GM19193 (cell line): ENCODE data around the gene SORCS2.

Experiments used
- POLR2A ChIP-seq: IDR thresholded peaks from 4 replicates; pipeline ENCODE4 v1.6.1; 2011; ENCODE audit not compliant: insufficient read depth, insufficient read length; ENCODE audit errors: extremely low read depth

Gene SORCS2

GRCh38 chr4:7170012-7170411 is 22.3 kb upstream of the SORCS2 start:
- TF ChIP-seq POLR2A = no peak

GRCh38 chr4:7171191-7171900 is 21.0 kb upstream of the SORCS2 start:
- no peak for TF ChIP-seq POLR2A

DNA sequence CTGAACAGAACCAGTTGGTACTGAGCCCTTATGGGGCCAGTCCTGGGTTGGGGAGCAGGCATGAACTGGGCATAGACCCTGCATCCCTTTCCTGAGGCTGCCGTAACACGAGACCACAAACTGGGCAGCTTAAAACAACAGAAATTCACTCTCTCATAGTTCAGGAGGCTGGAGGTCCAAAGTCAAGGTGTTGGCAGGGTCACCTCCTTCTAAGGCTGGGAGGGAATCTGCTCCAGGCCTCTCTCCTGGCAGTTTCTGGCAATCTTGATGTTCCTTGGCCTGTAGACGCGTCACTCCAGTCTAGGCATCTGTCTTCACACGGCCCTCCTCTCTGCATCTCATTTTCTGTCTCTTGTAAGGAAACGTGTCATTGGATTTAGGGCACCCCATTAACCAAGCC is 19.8 kb upstream of the SORCS2 start:
- TF ChIP-seq POLR2A = no peak

GRCh38 chr4:7172946-7173345 is 19.4 kb upstream of the SORCS2 start:
- TF ChIP-seq POLR2A = no peak

GRCh38 chr4:7173841-7174449 is 18.4 kb upstream of the SORCS2 start:
- no peak for TF ChIP-seq POLR2A

DNA sequence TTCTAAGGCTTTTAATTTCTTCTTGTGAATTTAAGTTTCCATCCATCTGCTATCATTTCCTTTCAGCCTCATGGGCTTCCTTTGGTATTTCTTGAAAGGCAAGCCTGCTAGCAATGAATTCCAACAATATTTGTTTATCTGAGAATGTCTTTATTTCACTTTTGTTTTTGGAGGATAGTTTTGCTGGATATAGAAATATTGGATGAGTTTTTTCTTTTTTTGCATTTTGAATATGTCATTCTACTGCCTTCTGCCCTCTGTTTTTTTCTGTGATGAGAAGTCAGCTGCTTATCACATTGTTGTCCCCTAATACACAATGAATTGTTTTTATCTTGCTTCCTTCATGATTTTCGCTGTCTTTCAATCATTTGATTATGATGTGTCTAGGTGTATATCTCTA is 13.2 kb upstream of the SORCS2 start:
- no peak for TF ChIP-seq POLR2A

DNA sequence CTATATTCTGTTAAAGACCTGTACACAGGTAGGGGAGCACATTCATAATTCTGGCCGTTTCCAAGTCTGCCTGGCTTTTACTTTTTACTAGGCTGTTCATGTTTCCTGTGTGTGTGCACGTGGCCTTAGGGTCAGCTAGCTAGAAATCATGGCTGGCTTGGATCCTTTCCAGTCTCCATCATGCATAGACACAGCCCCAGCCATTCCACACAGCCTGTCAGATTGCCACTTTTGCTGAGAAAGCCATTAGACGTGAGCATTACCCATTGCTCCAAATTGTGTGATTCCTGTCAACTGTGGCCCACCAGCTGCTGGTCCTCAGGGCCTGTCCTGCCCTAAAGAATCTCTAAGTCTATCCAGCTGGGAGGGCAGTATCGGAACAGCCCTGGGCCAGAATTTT is 11.4 kb upstream of the SORCS2 start:
- TF ChIP-seq POLR2A = no peak

DNA sequence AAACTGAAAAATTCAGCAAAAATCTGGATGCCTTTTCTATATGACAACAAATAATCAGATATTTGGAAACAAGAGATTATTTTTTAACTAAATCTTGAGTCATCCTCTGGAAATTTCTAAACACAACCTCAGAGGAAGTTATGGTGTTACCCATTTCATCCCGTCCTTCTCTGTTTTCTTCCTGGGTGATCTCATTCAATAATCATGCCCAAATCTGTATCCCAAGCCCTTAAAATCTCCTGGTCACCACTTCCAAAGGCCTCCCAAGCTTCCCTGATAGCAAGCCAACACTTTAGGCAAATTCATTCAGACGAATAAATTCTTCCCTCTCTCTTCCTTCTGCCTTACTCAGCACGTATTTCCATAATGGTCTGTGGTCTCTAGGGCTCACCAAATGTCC is 9.7 kb upstream of the SORCS2 start:
- TF ChIP-seq POLR2A = no peak

GRCh38 chr4:7183161-7183560 is 9.2 kb upstream of the SORCS2 start:
- no peak for TF ChIP-seq POLR2A

DNA sequence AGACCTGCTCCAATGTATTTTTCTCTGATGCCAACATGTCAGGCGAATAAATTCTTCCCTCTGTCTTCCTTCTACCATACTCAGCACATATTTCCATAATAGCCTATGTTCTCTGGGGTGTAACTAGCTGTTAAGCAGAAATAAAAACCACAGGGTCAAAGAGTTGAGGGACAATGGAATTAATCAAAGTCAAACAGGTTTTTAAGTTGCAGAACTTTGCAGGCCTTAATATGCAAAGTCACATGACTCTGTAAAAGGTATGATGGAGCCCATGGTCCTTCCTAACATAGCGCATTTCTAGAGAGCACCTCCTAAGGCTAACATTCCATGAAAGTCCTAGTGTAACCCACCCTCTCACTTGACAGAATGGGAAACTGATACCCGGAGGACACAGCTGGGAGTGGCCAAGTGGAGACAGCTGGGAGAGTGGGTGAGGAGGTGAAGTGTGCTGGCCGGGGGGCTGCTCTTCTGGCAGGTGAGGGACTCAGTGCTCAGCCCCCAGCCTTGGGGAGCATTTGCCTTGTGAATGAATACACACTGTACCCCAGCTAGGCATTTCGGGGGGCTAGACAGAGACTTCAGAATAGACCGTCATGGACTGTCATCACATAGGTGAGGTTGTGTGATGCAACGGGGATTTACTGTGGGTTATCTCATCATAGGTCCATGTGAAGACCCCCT is 8.4 kb upstream of the SORCS2 start:
- no peak for TF ChIP-seq POLR2A

GRCh38 chr4:7185487-7186030 is 6.8 kb upstream of the SORCS2 start:
- TF ChIP-seq POLR2A = no peak

- TF ChIP-seq POLR2A = no peak
Observed at GRCh38 chr4:7186031-7186430, 6.3 kb upstream of the SORCS2 start.

DNA sequence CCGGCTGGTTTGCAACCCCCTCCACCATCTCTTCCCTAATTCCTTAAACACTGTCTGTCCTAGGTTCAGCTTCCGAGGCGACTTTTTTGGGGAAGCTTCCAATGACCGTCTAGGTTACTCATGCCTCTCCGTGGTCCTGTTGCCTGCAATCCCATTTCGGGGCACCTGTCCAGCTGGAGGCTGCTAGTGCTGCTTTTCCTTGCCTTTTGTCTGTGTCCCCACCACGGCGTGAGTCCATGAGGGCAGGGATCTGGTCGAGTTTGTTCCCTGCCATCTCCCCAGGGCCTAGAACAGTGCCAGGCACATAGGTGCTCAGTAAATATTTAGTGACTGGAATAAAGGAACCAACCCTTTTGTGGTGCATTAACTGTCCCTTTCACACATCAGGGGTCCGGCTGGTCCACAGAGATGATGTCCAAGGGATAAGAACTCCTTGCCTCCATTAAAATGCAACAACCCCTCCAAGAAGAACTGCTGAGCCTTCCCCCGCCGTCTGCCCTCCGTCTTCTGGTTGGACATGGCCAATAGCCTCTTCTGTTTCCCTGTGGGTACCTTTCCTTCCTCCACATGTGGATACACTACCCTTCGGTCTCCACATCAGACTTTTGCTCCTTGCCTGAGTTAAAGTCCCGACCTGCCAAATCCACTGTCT is 5.7 kb upstream of the SORCS2 start:
- no peak for TF ChIP-seq POLR2A

DNA sequence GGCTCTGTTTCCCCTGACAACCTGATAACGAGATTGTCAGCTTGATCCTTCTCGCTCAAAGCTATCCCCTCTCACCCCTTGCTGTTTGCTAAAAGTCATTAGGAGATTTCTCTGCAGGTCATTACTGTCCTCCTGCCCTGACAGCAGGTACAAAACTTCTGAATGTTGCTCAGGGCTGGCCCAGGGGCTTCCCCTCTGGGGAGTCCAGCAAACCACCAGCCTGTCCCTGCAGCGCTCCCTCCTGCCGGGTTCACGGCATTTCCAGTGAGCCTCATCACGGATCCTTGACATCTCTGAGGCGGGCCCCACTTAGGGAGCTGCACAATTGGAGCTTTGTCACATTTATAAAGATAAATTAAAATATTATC is 5.2 kb upstream of the SORCS2 start:
- no peak for TF ChIP-seq POLR2A

GRCh38 chr4:7187691-7188090 is 4.6 kb upstream of the SORCS2 start:
- TF ChIP-seq POLR2A = no peak

- TF ChIP-seq POLR2A = no peak
Observed at GRCh38 chr4:7189066-7189465, 3.3 kb upstream of the SORCS2 start.

GRCh38 chr4:7189475-7190277 is 2.7 kb upstream of the SORCS2 start:
- no peak for TF ChIP-seq POLR2A
